ENCODE measurements around the gene SLC19A1.
A peak's percentile ranks its signal among the peaks of the same experiment; 100 is the strongest.
"Not testable (repeated sequence)": the region's sequence is repeated elsewhere in the genome, so short reads cannot be mapped to it uniquely, and the experiment has no call there.

SLC19A1 gene

DNA sequence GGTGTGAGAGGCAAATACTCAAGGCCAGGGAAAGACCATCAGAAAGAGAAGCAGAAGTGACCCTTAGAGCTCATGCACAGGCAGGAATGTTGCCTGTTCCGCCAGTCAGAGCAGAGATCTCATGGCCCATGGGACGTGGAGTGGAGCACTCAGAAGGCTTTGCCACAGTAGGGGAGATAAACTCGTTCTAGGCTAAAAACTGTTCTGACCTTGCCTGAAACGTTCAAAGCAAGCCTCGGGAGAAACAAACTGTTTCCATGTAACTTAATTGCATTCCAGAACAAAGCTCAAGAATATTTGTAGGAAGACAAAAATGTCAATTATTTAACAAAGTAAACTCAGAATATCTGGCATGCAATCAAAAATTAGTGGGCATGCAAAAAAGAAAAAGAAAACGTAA is 20.7 kb upstream of the SLC19A1 start:
- Mint-ChIP-seq H3K4me1 (peaks cover 19% of the 10 kb centered on the region), H3K27ac (no peak overlapping the region), H3K9me3 (peaks cover 26% of the 10 kb centered on the region), H3K36me3 (ENCODE audit: low read depth) (peaks cover 12% of the 10 kb centered on the region), H3K27me3 (ENCODE audit: low read depth, poor library complexity) (peaks cover 44% of the 10 kb centered on the region), H3K4me3 (no peak overlapping the region)
- no peak for TF ChIP-seq CTCF (IDR thresholded peaks at IDR 0.05)
- no peak for DNase-seq

GRCh38 chr21:45562402-45562801 is 20.2 kb upstream of the SLC19A1 start:
- no peak overlapping the region for H3K27ac Mint-ChIP-seq

GRCh38 chr21:45561241-45561640 is 19.0 kb upstream of the SLC19A1 start:
- Mint-ChIP-seq H3K4me1 (peaks cover 19% of the 10 kb centered on the region), H3K9me3 (peaks cover 26% of the 10 kb centered on the region), H3K27me3 (ENCODE audit: low read depth, poor library complexity) (peaks cover 42% of the 10 kb centered on the region), H3K36me3 (ENCODE audit: low read depth) (peaks cover 12% of the 10 kb centered on the region)
- not testable (repeated sequence) for H3K4me3 Mint-ChIP-seq, H3K27ac Mint-ChIP-seq, DNase-seq

More at GRCh38 chr21:45562402-45562801, 20.2 kb upstream of the SLC19A1 start:
- Mint-ChIP-seq H3K4me3 (no peak overlapping the region), H3K4me1 (peaks cover 19% of the 10 kb centered on the region), H3K36me3 (ENCODE audit: low read depth) (peaks cover 12% of the 10 kb centered on the region), H3K9me3 (peaks cover 26% of the 10 kb centered on the region), H3K27me3 (ENCODE audit: low read depth, poor library complexity) (peaks cover 46% of the 10 kb centered on the region)
- DNase-seq: no peak
- no peak for TF ChIP-seq CTCF (IDR thresholded peaks at IDR 0.05)

DNA sequence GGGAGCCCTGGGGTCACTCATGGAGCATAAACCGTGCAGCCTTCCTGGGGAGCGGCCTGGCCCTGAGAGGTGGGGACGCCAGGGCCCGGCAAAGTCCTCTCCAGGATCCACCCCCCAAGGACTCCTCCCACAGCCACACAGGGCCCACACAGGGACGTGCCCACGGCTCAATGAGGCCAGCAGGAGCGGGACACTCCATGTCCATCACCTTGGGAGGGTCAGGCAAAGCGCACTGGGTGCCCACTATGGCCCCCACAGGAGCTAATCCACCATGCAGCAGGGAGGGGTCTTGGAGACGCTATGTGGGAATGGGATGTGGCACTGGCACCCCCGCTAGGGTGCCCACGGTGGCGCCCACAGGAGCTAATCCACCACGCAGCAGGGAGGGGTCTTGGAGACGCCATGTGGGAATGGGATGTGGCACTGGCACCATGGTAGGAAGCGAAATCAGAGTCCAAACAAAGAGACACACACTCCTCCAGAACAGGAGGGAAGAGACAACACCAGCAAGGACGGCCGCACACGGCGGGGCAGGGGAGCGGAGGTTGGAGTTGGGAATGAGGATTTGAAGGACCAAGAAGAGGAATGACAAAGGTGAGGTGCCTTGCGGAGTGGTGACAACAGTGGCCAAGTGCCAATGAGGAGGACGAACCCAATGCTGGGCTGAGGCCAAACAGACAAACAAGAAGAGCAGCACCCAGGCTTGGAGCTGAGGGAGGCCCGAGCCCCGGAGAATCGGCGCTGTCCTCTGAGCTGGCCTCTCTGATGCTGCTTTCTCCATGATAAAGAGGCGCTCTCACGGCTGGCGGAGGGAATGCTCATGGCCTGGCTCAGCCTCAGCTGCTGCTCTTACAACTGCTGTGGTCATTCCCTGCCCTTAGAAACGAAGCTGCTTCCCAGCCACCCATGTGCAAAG is 18.1 kb upstream of the SLC19A1 start:
- Mint-ChIP-seq H3K4me3 (no peak overlapping the region), H3K27ac (peak overlapping the region; percentile 61), H3K9me3 (peaks cover 26% of the 10 kb centered on the region), H3K4me1 (peaks cover 19% of the 10 kb centered on the region), H3K27me3 (ENCODE audit: low read depth, poor library complexity) (peaks cover 35% of the 10 kb centered on the region), H3K36me3 (ENCODE audit: low read depth) (peaks cover 12% of the 10 kb centered on the region)
- TF ChIP-seq CTCF (IDR thresholded peaks at IDR 0.05): no peak
- no peak for DNase-seq

GRCh38 chr21:45559216-45560105 is 17.2 kb upstream of the SLC19A1 start:
- Mint-ChIP-seq H3K4me3 (no peak overlapping the region), H3K27ac (no peak overlapping the region), H3K36me3 (ENCODE audit: low read depth) (peaks cover 12% of the 10 kb centered on the region), H3K27me3 (ENCODE audit: low read depth, poor library complexity) (peaks cover 29% of the 10 kb centered on the region), H3K9me3 (peaks cover 20% of the 10 kb centered on the region), H3K4me1 (peaks cover 24% of the 10 kb centered on the region)
- TF ChIP-seq CTCF (IDR thresholded peaks at IDR 0.05): no peak
- DNase-seq: no peak

Measured in nephron progenitor cell (in vitro differentiated cells).